Ascending aorta (tissue), 2 donors: Measurements from ENCODE around the gene CHST15. TPM values are rescaled to one million over a fixed set of nuclear protein-coding genes. Genes with fewer than 3 reads are reported as not detected.

Source experiments
- DNase-seq, 2 donors: peaks; one replicate each; pipeline ENCODE4 v3.0.0-alpha.2; 2019; ENCODE audit warnings: low spot score in 2 of 2
- H3K27ac ChIP-seq, 2 donors: fragments of 200-600 bp; sonication (generic); one replicate each; pipeline ENCODE4 v1.5.1; 2016 to 2017; ENCODE audit warnings: mild to moderate bottlenecking in 1 of 2
- H3K27me3 ChIP-seq: fragments of 200-600 bp; sonication (generic); one replicate; pipeline ENCODE4 v1.5.1; 2017
- H3K36me3 ChIP-seq, 2 donors: fragments of 200-600 bp; sonication (generic); one replicate each; pipeline ENCODE4 v1.5.1; 2016
- H3K4me1 ChIP-seq, 2 donors: fragments of 200-600 bp; sonication (generic); one replicate each; pipeline ENCODE4 v1.5.1; 2016 to 2017; ENCODE audit warnings: mild to moderate bottlenecking in 1 of 2
- H3K4me3 ChIP-seq, 2 donors: fragments of 200-600 bp; sonication (generic); one replicate each; pipeline ENCODE4 v1.5.1; 2016 to 2017; ENCODE audit warnings: mild to moderate bottlenecking in 1 of 2
- H3K9me3 ChIP-seq, 2 donors: fragments of 200-600 bp; sonication (generic); one replicate each; pipeline ENCODE4 v1.5.1; 2016
- CTCF ChIP-seq, 3 experiments: fragments of 200-600 bp in 2 of 3; fragments of 450-650 bp in 1 of 3; sonication (generic) in 2 of 3; IDR thresholded peaks; one replicate each; pipeline ENCODE4 v1.5.1; 2016 to 2019; ENCODE audit warnings: antibody characterized with exemption in 3 of 3, mild to moderate bottlenecking in 1 of 3, moderate library complexity in 1 of 3
- intact Hi-C: fragments of 100-400 bp; cut with DNase I; formaldehyde crosslinking; loops from one replicate; pipeline ENCODE4 v1.15.1; 2023
- total RNA-seq: library from RNA; depleted of rRNA; stranded (reverse); fragments of >200 nt; gene quantifications from one replicate; pipeline ENCODE4 v1.1.0, GENCODE V29; 2016

The CHST15 gene
- total RNA-seq, 1 donor from 2014 or later = 20.4 TPM

GRCh38 chr10:124074501-124075109 lies 18.8 kb downstream of the CHST15 start:
- no peak overlapping the region for H3K27ac ChIP-seq
- H3K9me3 ChIP-seq = no peaks in the 10 kb centered on the region
- intact Hi-C loops = no loop called here
- H3K27me3 ChIP-seq = no peaks in the 10 kb centered on the region
- no peak overlapping the region for H3K4me3 ChIP-seq
- no peak for DNase-seq
- no peaks in the 10 kb centered on the region for H3K36me3 ChIP-seq
- no peak for TF ChIP-seq CTCF (IDR thresholded peaks at IDR 0.05)
- peaks cover 0 to 10% of the 10 kb centered on the region in 2 donors for H3K4me1 ChIP-seq

- intact Hi-C loops = no loop called here
- no peaks in the 10 kb centered on the region for H3K9me3 ChIP-seq
- DNase-seq = no peak
- H3K4me1 ChIP-seq = peaks cover 0 to 10% of the 10 kb centered on the region in 2 donors
- no peak overlapping the region for H3K27ac ChIP-seq
- TF ChIP-seq CTCF (IDR thresholded peaks at IDR 0.05) = no peak
- H3K4me3 ChIP-seq = no peak overlapping the region
- H3K36me3 ChIP-seq = no peaks in the 10 kb centered on the region
- H3K27me3 ChIP-seq = no peaks in the 10 kb centered on the region
Observed at GRCh38 chr10:124073978-124074377, 19.4 kb downstream of the CHST15 start.

- Histone ChIP-seq H3K4me1 (peaks cover 0 to 10% of the 10 kb centered on the region in 2 donors), H3K27ac (no peak overlapping the region), H3K36me3 (no peaks in the 10 kb centered on the region), H3K9me3 (no peaks in the 10 kb centered on the region), H3K4me3 (no peak overlapping the region), H3K27me3 (no peaks in the 10 kb centered on the region)
- TF ChIP-seq CTCF (IDR thresholded peaks at IDR 0.05) = no peak
- no peak for DNase-seq
- intact Hi-C loops = no loop called here
Observed at GRCh38 chr10:124072541-124072940, 20.9 kb downstream of the CHST15 start.

GRCh38 chr10:124072106-124072505 lies 21.3 kb downstream of the CHST15 start:
- Histone ChIP-seq H3K27ac (no peak overlapping the region), H3K4me1 (peaks cover 0 to 12% of the 10 kb centered on the region in 2 donors)
- intact Hi-C loops = no loop called here

GRCh38 chr10:124071141-124071540 lies 22.3 kb downstream of the CHST15 start:
- no peak for TF ChIP-seq CTCF (IDR thresholded peaks at IDR 0.05)
- Histone ChIP-seq H3K36me3 (no peaks in the 10 kb centered on the region), H3K27ac (no peak overlapping the region), H3K4me1 (peaks cover 4 to 15% of the 10 kb centered on the region in 2 donors), H3K9me3 (no peaks in the 10 kb centered on the region), H3K27me3 (no peaks in the 10 kb centered on the region), H3K4me3 (no peak overlapping the region)
- no peak for DNase-seq
- intact Hi-C loops = no loop called here

More at GRCh38 chr10:124072106-124072505, 21.3 kb downstream of the CHST15 start:
- no peak overlapping the region for H3K4me3 ChIP-seq
- H3K36me3 ChIP-seq = no peaks in the 10 kb centered on the region
- TF ChIP-seq CTCF (IDR thresholded peaks at IDR 0.05) = no peak
- no peaks in the 10 kb centered on the region for H3K27me3 ChIP-seq
- no peaks in the 10 kb centered on the region for H3K9me3 ChIP-seq
- no peak for DNase-seq

GRCh38 chr10:124070666-124071065 lies 22.7 kb downstream of the CHST15 start:
- no peak overlapping the region for H3K27ac ChIP-seq

More at GRCh38 chr10:124070666-124071065, 22.7 kb downstream of the CHST15 start:
- Histone ChIP-seq H3K4me3 (no peak overlapping the region), H3K9me3 (no peaks in the 10 kb centered on the region), H3K36me3 (no peaks in the 10 kb centered on the region), H3K27me3 (no peaks in the 10 kb centered on the region), H3K4me1 (peaks cover 4 to 15% of the 10 kb centered on the region in 2 donors)
- intact Hi-C loops = no loop called here
- no peak for TF ChIP-seq CTCF (IDR thresholded peaks at IDR 0.05)
- DNase-seq = no peak
